Posterior vena cava (tissue), 2 donors: Measurements from ENCODE around the gene TAS2R1. TPM values are rescaled to one million over a fixed set of nuclear protein-coding genes. Genes with fewer than 3 reads are reported as not detected.

Experiments
- DNase-seq: peaks from one replicate; pipeline ENCODE4 v3.0.0-alpha.2; 2020; ENCODE audit warnings: low spot score
- intact Hi-C, 2 donors: fragments of 100-400 bp; cut with DNase I; formaldehyde crosslinking; loops; one replicate each; pipeline versions ENCODE4 v1.14.1 to v1.14.2; 2022 to 2023
- total RNA-seq, 2 donors: library from RNA; stranded (reverse); fragmentation: NEBNext Ultra II Directional; extraction: Animal tissue kit (Norgen Biotek cat#: 25700); gene quantifications; one replicate each; pipeline ENCODE4 v1.2.1, GENCODE V29; 2021
- donor health status: DM: yes; HTN: yes; CAD: no.
- donor health status: DM: yes; HTN: yes; CAD: no.

Gene TAS2R1
- total RNA-seq, 2 donors from 2014 or later = not detected

- no peak for DNase-seq
- intact Hi-C loops = no loop called here
Measured at GRCh38 chr5:9596824-9597223, 33.3 kb downstream of the TAS2R1 start.

GRCh38 chr5:9596171-9596780 lies 33.9 kb downstream of the TAS2R1 start:
- intact Hi-C loops = no loop called here
- DNase-seq = no peak

- DNase-seq = no peak
- intact Hi-C loops = no loop called here
Measured at GRCh38 chr5:9594913-9595312, 35.2 kb downstream of the TAS2R1 start.

- DNase-seq = no peak
- intact Hi-C loops = loop anchor here in 1 of 2 donors (10.0 kb wide), 1 partner anchor 1196 kb away; no protein-coding TSS in a partner anchor
Measured at GRCh38 chr5:9589049-9589835, 40.9 kb downstream of the TAS2R1 start.

GRCh38 chr5:9588254-9588653 lies 41.9 kb downstream of the TAS2R1 start:
- DNase-seq = no peak
- intact Hi-C loops = loop anchor here in 1 of 2 donors (10.0 kb wide), 1 partner anchor 1197 kb away; no protein-coding TSS in a partner anchor

GRCh38 chr5:9587135-9587534 lies 43.0 kb downstream of the TAS2R1 start:
- no peak for DNase-seq
- intact Hi-C loops = loop anchor here in 1 of 2 donors (10.0 kb wide), 1 partner anchor 1198 kb away; no protein-coding TSS in a partner anchor

GRCh38 chr5:9582406-9582805 lies 47.7 kb downstream of the TAS2R1 start:
- intact Hi-C loops = loop anchor here in 1 of 2 donors (10.0 kb wide), 1 partner anchor 1202 kb away; no protein-coding TSS in a partner anchor
- DNase-seq = no peak

Other genes starting within 250 kb of the TAS2R1 start
- gene SEMA5A, start 84.3 kb downstream of the TAS2R1 start, total RNA-seq = 10 to 100 TPM; 17.6 to 34.1 TPM